Measurements from ENCODE around the gene ADORA2B.

GRCh38 chr17:15934866-15935265 lies 10.1 kb upstream of the ADORA2B start:
- TF ChIP-seq CTCF (IDR thresholded peaks at IDR 0.05; ENCODE audit: low read depth, low read length): no peak
- no peak for TF ChIP-seq EZH2phosphoT487 (IDR thresholded peaks at IDR 0.05; ENCODE audit: low read depth)

All from OCI-LY3 (cell line).